Rectal smooth muscle tissue (tissue), 1 donor: Measurements from ENCODE around the gene SBF1.

Experiments
- H3K27ac ChIP-seq: one replicate; pipeline ENCODE4 v1.7.0; 2013; ENCODE audit warnings: low read depth, low read length, inconsistent platforms
- H3K27me3 ChIP-seq: one replicate; pipeline ENCODE4 v1.7.0; 2013; ENCODE audit warnings: low read length; ENCODE audit not compliant: control insufficient read depth, insufficient read depth
- H3K36me3 ChIP-seq: one replicate; pipeline ENCODE4 v1.7.0; 2013; ENCODE audit warnings: low read length; ENCODE audit not compliant: control insufficient read depth, insufficient read depth
- H3K4me1 ChIP-seq: one replicate; pipeline ENCODE4 v1.7.0; 2013; ENCODE audit warnings: low read length; ENCODE audit not compliant: control insufficient read depth, insufficient read depth
- H3K4me3 ChIP-seq: one replicate; pipeline ENCODE4 v1.7.0; 2013; ENCODE audit warnings: low read length
- H3K9ac ChIP-seq: one replicate; pipeline ENCODE4 v1.7.0; 2013; ENCODE audit warnings: low read length

SBF1 gene

GRCh38 chr22:50477923-50478322 is 3.1 kb upstream of the SBF1 start:
- Histone ChIP-seq H3K27ac (no peak overlapping the region), H3K27me3 (peaks cover 8% of the 10 kb centered on the region), H3K9ac (no peak overlapping the region), H3K4me1 (peaks cover 12% of the 10 kb centered on the region), H3K36me3 (no peaks in the 10 kb centered on the region), H3K4me3 (no peak overlapping the region)

GRCh38 chr22:50476868-50477267 is 2.0 kb upstream of the SBF1 start:
- H3K27ac ChIP-seq: no peak overlapping the region
- H3K4me3 ChIP-seq: no peak overlapping the region
- no peak overlapping the region for H3K9ac ChIP-seq
- peaks cover 12% of the 10 kb centered on the region for H3K4me1 ChIP-seq
- no peaks in the 10 kb centered on the region for H3K36me3 ChIP-seq
- H3K27me3 ChIP-seq: peaks cover 6% of the 10 kb centered on the region

- Histone ChIP-seq H3K36me3 (no peaks in the 10 kb centered on the region), H3K4me1 (peaks cover 13% of the 10 kb centered on the region), H3K27me3 (peaks cover 6% of the 10 kb centered on the region), H3K9ac (no peak overlapping the region), H3K4me3 (peak overlapping the region; percentile 77), H3K27ac (no peak overlapping the region)
Measured at GRCh38 chr22:50475652-50476002, 792 bp upstream of the SBF1 start.

- peak overlapping the region; percentile 66 for H3K9ac ChIP-seq
- no peaks in the 10 kb centered on the region for H3K27me3 ChIP-seq
- H3K27ac ChIP-seq: peak overlapping the region; percentile 45
- H3K4me1 ChIP-seq: peaks cover 16% of the 10 kb centered on the region
- H3K36me3 ChIP-seq: no peaks in the 10 kb centered on the region
- H3K4me3 ChIP-seq: peak overlapping the region; percentile 82
Measured at GRCh38 chr22:50473855-50474671, 772 bp downstream of the SBF1 start.

GRCh38 chr22:50473088-50473487 is 1.7 kb downstream of the SBF1 start:
- peaks cover 16% of the 10 kb centered on the region for H3K4me1 ChIP-seq
- H3K36me3 ChIP-seq: peaks cover 2% of the 10 kb centered on the region
- peak overlapping the region; percentile 66 for H3K9ac ChIP-seq
- H3K27ac ChIP-seq: no peak overlapping the region
- no peaks in the 10 kb centered on the region for H3K27me3 ChIP-seq
- H3K4me3 ChIP-seq: peak overlapping the region; percentile 82

- Histone ChIP-seq H3K4me3 (peak overlapping the region; percentile 21), H3K27me3 (no peaks in the 10 kb centered on the region), H3K27ac (no peak overlapping the region), H3K9ac (peak overlapping the region; percentile 30), H3K36me3 (peaks cover 9% of the 10 kb centered on the region), H3K4me1 (peaks cover 16% of the 10 kb centered on the region)
Measured at GRCh38 chr22:50471962-50472361, 2.9 kb downstream of the SBF1 start.

GRCh38 chr22:50471197-50471847 is 3.5 kb downstream of the SBF1 start:
- Histone ChIP-seq H3K4me1 (peaks cover 16% of the 10 kb centered on the region), H3K27me3 (no peaks in the 10 kb centered on the region), H3K9ac (no peak overlapping the region), H3K27ac (no peak overlapping the region), H3K36me3 (peaks cover 16% of the 10 kb centered on the region), H3K4me3 (no peak overlapping the region)

GRCh38 chr22:50470491-50470890 is 4.3 kb downstream of the SBF1 start:
- peaks cover 16% of the 10 kb centered on the region for H3K4me1 ChIP-seq
- peak overlapping the region; percentile 55 for H3K9ac ChIP-seq
- H3K4me3 ChIP-seq: peak overlapping the region; percentile 46
- no peaks in the 10 kb centered on the region for H3K27me3 ChIP-seq
- H3K27ac ChIP-seq: no peak overlapping the region
- H3K36me3 ChIP-seq: peaks cover 24% of the 10 kb centered on the region

GRCh38 chr22:50469377-50470305 is 5.2 kb downstream of the SBF1 start:
- Histone ChIP-seq H3K4me1 (peaks cover 14% of the 10 kb centered on the region), H3K36me3 (peaks cover 31% of the 10 kb centered on the region), H3K27me3 (no peaks in the 10 kb centered on the region), H3K27ac (no peak overlapping the region), H3K9ac (peak overlapping the region; percentile 55), H3K4me3 (peak overlapping the region; percentile 46)

GRCh38 chr22:50468626-50469025 is 6.2 kb downstream of the SBF1 start:
- H3K27me3 ChIP-seq: no peaks in the 10 kb centered on the region
- H3K4me3 ChIP-seq: no peak overlapping the region
- H3K4me1 ChIP-seq: peaks cover 10% of the 10 kb centered on the region
- no peak overlapping the region for H3K9ac ChIP-seq
- peaks cover 38% of the 10 kb centered on the region for H3K36me3 ChIP-seq
- no peak overlapping the region for H3K27ac ChIP-seq

- Histone ChIP-seq H3K36me3 (peaks cover 45% of the 10 kb centered on the region), H3K27ac (no peak overlapping the region), H3K4me3 (no peak overlapping the region), H3K9ac (no peak overlapping the region), H3K4me1 (peaks cover 4% of the 10 kb centered on the region), H3K27me3 (no peaks in the 10 kb centered on the region)
Measured at GRCh38 chr22:50467773-50468440, 6.9 kb downstream of the SBF1 start.

GRCh38 chr22:50467341-50467740 is 7.5 kb downstream of the SBF1 start:
- H3K36me3 ChIP-seq: peaks cover 46% of the 10 kb centered on the region
- H3K27me3 ChIP-seq: no peaks in the 10 kb centered on the region
- no peak overlapping the region for H3K4me3 ChIP-seq
- no peak overlapping the region for H3K9ac ChIP-seq
- H3K4me1 ChIP-seq: peaks cover 4% of the 10 kb centered on the region
- H3K27ac ChIP-seq: no peak overlapping the region
